ENCODE results near the gene BICDL1.

Gene BICDL1

DNA sequence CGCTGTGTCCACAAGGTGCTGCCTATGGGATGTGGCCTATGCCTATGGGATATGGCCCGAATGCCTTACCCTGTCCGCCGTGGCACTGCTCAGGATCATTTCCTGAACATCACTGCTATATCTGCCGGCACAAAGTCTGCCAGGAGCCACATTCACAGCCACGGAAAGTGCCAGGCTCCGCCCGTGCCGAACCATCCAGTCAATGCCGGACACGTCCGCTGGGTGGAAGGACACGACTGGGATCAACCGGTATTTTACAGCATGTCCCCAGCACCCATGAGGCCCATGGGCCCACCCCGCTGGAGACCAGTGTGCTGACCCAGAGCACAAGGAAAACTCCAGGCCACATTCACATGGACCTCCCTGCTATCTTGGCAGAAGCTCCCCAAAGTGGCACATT is 142.1 kb downstream of the BICDL1 start:
- FAIRE-seq, result no peak

DNA sequence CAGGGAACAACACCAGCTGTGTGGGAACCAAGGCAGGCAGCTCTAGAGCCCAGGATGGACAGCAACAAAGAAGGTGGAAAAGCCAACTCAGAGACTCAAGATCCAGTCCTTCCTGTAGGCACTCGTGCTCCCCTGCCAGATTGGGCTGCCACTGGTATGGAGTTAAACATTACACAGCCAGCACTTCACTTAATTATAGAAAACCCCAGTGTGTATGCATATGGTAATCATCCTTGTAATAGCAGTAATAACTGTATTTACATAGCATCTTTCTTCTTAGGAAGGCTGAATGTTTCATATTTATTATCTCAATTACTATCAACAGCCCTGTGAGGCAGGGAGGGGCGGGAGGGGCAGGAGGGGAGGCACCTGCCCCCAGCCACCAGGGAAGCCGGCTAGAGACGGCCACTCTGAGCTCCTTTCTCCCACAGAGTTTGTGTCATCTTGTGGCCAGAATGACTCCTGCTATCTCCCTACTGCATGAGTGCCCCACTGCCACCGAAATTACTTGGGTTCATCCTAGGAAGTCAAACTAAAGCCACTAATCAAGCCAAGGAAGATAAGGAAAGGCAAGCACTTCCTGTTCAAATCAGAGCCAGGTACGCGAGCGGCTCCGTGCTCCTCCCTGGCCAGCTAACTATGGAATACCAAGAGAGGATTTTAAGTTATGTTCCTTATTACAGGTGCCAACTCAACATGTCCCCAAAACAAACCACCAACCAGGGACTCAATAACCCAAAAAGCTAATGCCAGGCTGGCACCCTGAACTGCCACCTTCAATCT is 143.2 kb downstream of the BICDL1 start:
- FAIRE-seq, result no peak

DNA sequence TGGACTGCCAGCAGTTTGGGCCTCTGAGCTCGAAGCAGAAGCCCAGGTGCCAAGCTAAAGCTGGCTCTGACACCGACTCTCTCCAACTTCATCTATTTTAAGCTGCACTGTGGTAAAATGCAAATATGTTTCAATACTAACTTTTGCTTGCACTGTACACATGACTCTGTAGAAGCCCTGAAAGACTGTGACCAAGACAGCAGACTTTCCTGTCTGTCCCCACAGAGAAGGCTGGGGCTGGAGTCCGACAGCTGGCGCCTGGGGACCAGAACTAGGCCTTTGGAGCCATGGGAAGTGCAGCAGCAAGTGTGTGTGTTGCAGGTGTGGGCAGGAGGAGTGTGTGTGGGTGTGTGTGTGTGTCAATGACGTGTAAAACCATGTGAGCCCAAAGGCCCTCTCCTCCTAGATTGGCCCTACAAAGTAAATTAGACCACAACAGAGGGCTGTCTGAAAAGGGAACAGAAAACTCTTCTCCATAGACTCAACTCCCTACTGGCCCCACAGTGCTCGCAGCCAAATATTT is 143.9 kb downstream of the BICDL1 start:
- FAIRE-seq, result no peak

DNA sequence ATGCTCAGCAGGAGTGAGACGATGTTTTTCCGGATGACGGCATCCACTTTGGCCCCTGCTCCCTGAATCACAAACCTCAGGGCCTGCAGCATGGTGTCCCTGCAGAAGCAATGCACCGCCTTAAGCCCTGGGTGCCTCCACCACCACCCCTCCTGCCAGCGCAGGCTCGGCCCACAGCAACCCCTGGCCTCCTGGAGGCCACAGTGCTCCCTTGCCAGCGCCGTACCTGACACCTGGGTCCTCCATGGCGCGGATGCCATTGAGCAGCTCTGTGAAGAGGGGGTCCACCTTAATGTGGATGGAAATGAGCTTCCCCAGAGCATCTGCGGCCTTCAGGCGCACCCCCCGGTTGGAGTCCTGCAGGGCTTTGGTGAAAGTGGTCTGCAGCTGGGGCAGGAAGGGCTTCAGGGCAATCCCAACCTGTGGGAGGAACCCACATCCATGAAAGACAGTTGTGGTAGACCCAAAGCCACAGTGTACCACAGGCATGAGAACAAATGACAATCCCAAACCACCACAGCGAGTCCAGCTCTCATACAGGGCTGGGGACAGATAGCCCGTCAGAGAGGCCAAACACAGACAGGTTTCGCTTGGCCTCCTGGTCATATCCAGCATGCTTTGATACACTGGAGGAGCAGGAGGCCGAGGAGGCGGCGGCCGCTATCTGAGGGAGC is 145.4 kb downstream of the BICDL1 start:
- FAIRE-seq, result no peak

DNA sequence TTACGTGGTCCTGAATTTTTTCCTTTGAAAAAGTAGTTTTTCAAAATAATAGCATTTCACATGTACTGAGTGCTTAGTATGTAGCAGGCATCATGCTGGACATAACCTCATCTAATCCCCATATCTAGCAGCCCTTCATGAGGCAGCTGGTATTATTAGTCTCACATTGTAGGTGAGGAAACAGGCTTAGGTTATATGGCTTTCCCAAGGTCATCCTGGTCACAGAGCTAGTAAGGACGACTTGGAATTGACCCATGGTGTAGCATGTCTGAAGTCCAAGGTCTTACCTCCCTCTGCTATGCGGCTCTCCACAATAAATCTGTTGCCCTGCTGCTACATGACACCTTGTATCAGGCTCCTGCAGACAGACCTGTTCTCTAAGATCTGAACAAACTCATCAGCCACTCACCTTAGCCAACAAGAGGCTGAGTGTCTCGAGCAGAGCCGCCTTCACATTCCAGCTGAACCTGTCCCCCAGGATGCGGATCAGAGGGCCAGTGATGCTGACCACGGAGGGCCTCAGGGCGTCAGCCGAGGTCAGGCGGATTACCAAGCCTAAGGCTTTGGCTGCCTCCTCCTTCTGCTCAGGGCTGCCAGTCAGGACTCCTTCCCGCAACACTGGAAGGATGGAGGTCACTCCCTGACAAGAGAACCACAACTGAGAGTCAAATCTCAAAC is 147.2 kb downstream of the BICDL1 start:
- FAIRE-seq, result no peak

DNA sequence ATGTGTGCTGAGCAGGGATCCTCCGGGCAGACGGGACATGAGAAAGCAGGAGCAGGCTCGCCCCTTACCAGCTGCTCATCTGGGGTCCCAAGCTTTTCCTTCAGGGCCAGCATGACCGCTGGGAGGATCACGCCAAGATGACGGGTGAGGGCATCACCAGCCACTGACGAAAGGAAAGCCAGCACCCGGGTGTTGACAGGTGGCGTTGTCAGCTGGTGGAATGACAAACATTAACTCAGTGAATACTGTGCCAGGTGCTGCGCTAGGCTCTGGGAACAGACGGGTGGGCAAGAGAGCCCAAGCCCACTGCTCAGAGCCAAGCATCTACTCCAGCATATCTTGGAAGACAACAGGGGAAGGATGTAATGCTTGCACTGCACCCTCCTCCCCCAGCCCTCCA is 148.8 kb downstream of the BICDL1 start:
- no peak for FAIRE-seq

DNA sequence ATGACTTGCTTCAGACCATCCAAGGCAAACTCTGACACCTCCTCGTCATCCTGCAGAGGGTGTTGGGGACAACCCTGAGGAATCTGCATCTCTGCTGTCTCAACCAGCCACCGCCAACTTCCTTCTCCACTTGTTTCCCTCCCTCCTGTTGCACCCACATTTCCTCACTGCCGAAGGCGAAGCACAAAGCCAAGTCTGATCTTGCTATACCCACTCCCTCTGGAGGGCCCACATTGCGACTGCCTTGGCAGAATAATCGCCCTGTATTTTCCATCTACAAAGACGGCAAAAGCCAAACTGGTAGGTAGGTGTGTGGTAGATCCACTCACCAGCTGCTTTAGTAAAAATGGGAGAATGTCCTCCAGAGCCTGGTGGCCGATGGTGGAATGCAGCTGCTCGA is 149.3 kb downstream of the BICDL1 start:
- no peak for FAIRE-seq

DNA sequence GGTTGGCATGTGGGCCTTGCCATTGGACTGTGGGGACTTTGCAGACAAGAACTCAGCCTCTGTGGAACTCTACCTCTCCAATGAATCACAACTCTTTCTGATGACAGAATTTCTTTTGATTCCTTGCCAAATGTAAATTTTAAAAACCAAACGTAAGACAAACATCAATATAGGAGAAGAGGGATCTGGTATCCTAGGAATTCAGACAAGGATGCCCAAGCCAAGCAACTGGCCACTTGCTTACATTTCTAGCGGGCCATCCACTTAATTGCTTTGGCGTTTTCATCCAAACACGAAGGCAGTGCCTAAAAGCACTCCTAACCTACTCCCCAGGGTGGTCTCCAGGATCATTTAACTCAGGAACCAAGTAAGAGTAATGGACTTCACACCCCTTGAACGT is 150.9 kb downstream of the BICDL1 start:
- no peak for FAIRE-seq

DNA sequence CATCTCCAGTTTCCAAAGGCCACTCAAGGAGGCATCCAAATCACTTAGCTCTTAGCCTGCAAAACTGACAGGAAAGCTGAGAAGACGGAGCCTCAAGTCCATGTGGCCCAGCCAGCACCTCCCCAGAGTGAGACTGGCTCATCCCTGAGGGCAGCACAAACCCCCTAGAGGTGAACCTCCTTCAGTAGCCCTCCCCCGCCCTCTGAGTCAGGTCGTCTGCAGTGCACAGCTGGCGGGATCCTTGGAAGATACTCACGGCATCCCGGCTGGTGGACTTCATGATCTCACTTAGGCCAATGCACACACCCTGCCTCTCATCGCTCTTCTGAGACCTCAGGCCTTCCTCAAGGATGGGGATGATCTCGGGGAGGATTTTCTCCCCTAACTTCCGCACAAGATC is 151.6 kb downstream of the BICDL1 start:
- FAIRE-seq, result no peak

DNA sequence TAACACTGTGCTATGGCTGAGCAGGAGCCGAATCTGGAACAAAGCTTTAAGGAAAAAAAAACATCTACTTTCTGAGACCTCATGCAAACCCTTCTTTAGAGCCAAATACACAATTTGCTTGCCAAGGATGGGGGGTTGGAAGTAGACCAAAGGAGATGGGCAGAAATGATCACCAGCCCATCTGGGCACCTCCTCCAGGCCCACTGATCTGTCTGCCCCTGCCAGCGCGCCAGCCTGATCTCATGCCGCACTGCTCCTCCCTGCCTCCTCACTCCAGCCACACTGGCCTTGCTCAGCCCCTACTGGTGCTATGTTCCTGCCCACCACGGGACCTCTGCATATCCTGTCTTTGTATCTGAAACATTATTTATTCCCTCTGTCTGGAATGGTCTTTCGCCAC is 152.3 kb downstream of the BICDL1 start:
- FAIRE-seq, result no peak

DNA sequence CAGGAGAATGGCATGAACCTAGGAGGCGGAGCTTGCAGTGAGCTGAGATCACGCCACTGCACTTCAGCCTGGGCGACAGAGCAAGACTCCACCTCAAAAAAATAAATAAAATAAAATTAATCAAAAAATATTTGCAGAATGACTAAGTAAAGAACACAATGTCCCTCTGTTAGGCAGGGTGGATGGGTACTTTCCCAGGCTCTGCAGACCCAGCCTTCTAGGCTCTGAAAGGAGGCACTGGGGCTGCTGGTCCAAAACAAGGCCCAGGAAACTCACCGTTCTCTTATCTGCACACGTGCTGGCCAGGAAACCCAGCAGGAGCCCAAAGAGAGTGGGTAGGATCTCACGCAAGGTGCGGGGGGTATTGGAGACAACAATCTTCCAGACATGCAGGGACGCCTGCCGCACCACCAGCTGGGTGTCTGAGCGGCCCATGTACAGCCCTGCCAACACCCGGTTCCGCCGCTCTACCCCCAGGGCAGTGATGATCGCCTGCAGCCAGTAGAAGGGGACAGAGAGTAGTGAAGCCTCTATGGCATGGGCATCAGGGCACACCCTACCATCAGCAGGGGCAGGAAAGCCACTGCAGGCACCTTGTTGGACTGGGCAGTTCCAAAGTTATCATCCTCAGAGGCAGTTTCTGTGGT is 153.3 kb downstream of the BICDL1 start:
- FAIRE-seq, result no peak
